ENCODE results near the gene TBRG4. TPM values are rescaled to one million over a fixed set of nuclear protein-coding genes. Genes with fewer than 3 reads are reported as not detected.

Gene TBRG4
- total RNA-seq, 1 donor from 2014 or later = 216 TPM

DNA sequence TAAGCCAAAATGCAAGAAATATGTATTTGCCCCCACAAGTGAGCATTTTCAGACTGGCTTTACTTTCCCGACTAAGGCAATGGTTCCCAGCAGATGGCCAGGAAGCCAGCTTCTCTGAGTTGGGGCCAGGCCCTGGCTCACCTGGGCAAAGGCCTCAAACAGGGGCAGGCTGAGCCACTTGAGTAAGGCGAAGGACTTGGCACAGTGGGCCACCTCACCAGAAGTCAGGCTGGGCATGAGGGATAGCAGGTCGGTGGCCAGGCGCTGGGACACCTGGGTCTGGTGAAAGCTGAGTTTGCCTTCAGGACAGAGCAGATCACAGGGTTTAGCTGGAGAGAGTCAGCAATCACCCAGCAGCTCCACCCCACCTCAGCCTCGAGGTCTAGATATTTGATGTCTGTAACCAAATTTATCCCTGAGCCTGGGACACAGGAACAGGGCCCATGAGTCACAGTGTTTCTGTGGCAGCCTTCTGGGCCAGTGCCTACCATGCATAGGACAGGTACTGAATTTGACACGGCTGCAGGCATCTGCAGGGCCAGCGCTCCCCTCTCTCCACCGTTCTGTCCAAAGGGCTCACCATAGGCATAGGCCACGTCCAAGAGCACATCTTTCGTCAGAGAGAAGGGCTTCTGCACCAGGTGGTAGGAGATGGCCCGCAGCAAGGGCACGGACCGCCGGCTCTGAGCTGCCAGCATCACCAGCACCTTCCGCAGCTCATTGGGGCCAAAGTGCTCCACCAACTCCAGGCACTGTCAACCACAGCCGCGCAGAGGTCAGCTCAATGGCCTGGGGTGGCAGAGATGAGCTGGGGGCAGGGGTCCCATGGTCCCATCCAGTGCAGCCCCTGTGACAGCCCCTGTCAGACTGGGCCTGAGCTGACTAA lies 7.3 kb downstream of the TBRG4 start:
- peaks cover 96 to 97% of the 10 kb centered on the region in 2 donors for H3K36me3 ChIP-seq
- intact Hi-C loops (cut with DNase I) = no loop called here
- no peak overlapping the region for H3K4me3 ChIP-seq
- H3K27me3 ChIP-seq = no peaks in the 10 kb centered on the region
- no peaks in the 10 kb centered on the region for H3K9me3 ChIP-seq
- H3K4me1 ChIP-seq = peaks cover 0 to 4% of the 10 kb centered on the region in 2 donors
- DNase-seq (ENCODE audit: low spot score in 2 of 2) = no peak
- TF ChIP-seq CTCF (IDR thresholded peaks at IDR 0.05) = no peak
- H3K27ac ChIP-seq = no peak overlapping the region

- Histone ChIP-seq H3K4me1 (peaks cover 0 to under 1% of the 10 kb centered on the region in 2 donors), H3K9me3 (no peaks in the 10 kb centered on the region), H3K27ac (no peak overlapping the region), H3K27me3 (no peaks in the 10 kb centered on the region), H3K4me3 (no peak overlapping the region), H3K36me3 (peaks cover 85 to 88% of the 10 kb centered on the region in 2 donors)
- DNase-seq (ENCODE audit: low spot score in 2 of 2) = no peak
- intact Hi-C loops (cut with DNase I) = no loop called here
- TF ChIP-seq CTCF (IDR thresholded peaks at IDR 0.05) = no peak
These were observed 8.4 kb downstream of the TBRG4 start for GRCh38 chr7:45102785-45103712.

DNA sequence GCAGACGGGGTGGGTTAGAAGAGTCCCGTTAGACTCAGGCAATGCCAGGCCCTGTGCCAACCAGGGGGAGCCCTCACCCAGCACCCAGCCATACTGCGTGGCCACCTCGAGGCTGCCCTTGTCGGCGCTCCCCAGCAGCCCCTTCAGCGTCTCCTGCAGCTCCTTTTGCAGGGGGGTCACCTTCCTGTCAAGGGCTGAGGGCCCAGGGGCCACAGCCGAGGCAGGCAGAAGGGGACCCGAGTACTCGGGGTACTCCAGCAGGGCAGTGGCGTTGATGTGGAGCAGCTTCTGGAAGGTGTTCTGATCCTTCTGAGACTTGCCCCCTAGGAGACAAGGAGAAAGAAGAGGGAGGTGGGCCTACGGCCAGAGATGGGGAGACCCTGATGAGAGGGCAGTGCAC lies 9.7 kb downstream of the TBRG4 start:
- Histone ChIP-seq H3K27me3 (no peaks in the 10 kb centered on the region), H3K4me1 (no peaks in the 10 kb centered on the region), H3K27ac (no peak overlapping the region), H3K9me3 (no peaks in the 10 kb centered on the region), H3K4me3 (no peak overlapping the region), H3K36me3 (peaks cover 75 to 77% of the 10 kb centered on the region in 2 donors)
- no peak for DNase-seq (ENCODE audit: low spot score in 2 of 2)
- TF ChIP-seq CTCF (IDR thresholded peaks at IDR 0.05) = no peak
- intact Hi-C loops (cut with DNase I) = no loop called here

- no peaks in the 10 kb centered on the region for H3K4me1 ChIP-seq
- no peak overlapping the region for H3K27ac ChIP-seq
- no peak overlapping the region for H3K4me3 ChIP-seq
- no peak for DNase-seq (ENCODE audit: low spot score in 2 of 2)
- intact Hi-C loops (cut with DNase I) = no loop called here
- H3K27me3 ChIP-seq = no peaks in the 10 kb centered on the region
- no peaks in the 10 kb centered on the region for H3K9me3 ChIP-seq
- no peak for TF ChIP-seq CTCF (IDR thresholded peaks at IDR 0.05)
- H3K36me3 ChIP-seq = peaks cover 67 to 69% of the 10 kb centered on the region in 2 donors
These were observed 10.6 kb downstream of the TBRG4 start for GRCh38 chr7:45100761-45101480.
